Central memory CD8-positive, alpha-beta T cell (primary cell): ENCODE measurements around the gene ADRM1.

Source experiments
- ATAC-seq: fragments of 150-1000 bp; cut with Tn5 transposase; replicated peaks from 2 replicates; pipeline ENCODE4 v1.10.0; 2022; ENCODE audit warnings: mild to moderate bottlenecking, moderate FRiP score, moderate number of reproducible peaks; ENCODE audit not compliant: poor library complexity, severe bottlenecking; ENCODE audit errors: extremely low read depth
- DNase-seq, 2 donors: peaks; one replicate each; pipeline ENCODE4 v3.0.0; 2021; ENCODE audit warnings: low spot score in 2 of 2
- H3K27ac Mint-ChIP-seq: one replicate; pipeline ENCODE4 v1.8.0; 2022; ENCODE audit warnings: low read depth, mild to moderate bottlenecking, moderate library complexity, mixed read lengths
- H3K27me3 Mint-ChIP-seq: one replicate; pipeline ENCODE4 v1.8.0; 2022; ENCODE audit warnings: mixed read lengths
- H3K36me3 Mint-ChIP-seq: one replicate; pipeline ENCODE4 v1.8.0; 2022; ENCODE audit warnings: mild to moderate bottlenecking, moderate library complexity, mixed read lengths; ENCODE audit not compliant: insufficient read depth
- H3K4me1 Mint-ChIP-seq: one replicate; pipeline ENCODE4 v1.8.0; 2022; ENCODE audit warnings: mixed read lengths
- H3K4me3 Mint-ChIP-seq: one replicate; pipeline ENCODE4 v1.8.0; 2022; ENCODE audit warnings: mild to moderate bottlenecking, moderate library complexity, mixed read lengths
- H3K9me3 Mint-ChIP-seq: one replicate; pipeline ENCODE4 v1.8.0; 2022; ENCODE audit warnings: mixed read lengths

The ADRM1 gene

GRCh38 chr20:62293111-62293784 is 9.5 kb upstream of the ADRM1 start:
- Mint-ChIP-seq H3K36me3 (peaks cover 17% of the 10 kb centered on the region), H3K9me3 (no peaks in the 10 kb centered on the region), H3K4me1 (peaks cover 16% of the 10 kb centered on the region), H3K27me3 (no peaks in the 10 kb centered on the region), H3K4me3 (no peak overlapping the region), H3K27ac (no peak overlapping the region)
- DNase-seq (no peak), ATAC-seq (no peak)

- peaks cover 16% of the 10 kb centered on the region for H3K4me1 Mint-ChIP-seq
- no peak overlapping the region for H3K27ac Mint-ChIP-seq
- no peaks in the 10 kb centered on the region for H3K27me3 Mint-ChIP-seq
- DNase-seq (no peak), ATAC-seq (no peak)
- peaks cover 17% of the 10 kb centered on the region for H3K36me3 Mint-ChIP-seq
- H3K9me3 Mint-ChIP-seq: no peaks in the 10 kb centered on the region
- no peak overlapping the region for H3K4me3 Mint-ChIP-seq
Measured at GRCh38 chr20:62293946-62294345, 8.9 kb upstream of the ADRM1 start.

DNA sequence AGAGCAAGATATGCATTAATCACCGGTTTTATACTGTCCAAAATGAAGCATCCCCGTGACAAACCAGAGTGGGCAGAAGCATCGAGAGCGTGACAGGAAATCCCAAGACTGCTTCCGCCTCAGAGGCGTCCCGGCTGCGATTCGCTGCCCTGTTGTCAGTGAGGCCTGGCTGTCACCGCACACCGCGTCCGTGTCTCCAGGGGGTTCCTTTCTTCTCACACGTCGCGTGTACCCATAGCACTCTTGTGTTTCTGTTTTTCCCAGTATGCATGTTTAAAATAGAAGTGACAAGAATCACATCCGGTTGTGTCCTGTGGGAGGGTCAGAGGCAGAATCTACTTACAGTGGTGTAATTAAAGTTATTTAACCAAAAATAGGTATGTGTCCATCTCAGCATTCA is 8.3 kb upstream of the ADRM1 start:
- H3K4me1 Mint-ChIP-seq: peaks cover 16% of the 10 kb centered on the region
- H3K9me3 Mint-ChIP-seq: no peaks in the 10 kb centered on the region
- no peaks in the 10 kb centered on the region for H3K27me3 Mint-ChIP-seq
- no peak overlapping the region for H3K27ac Mint-ChIP-seq
- H3K36me3 Mint-ChIP-seq: peaks cover 17% of the 10 kb centered on the region
- DNase-seq (no peak), ATAC-seq (no peak)
- no peak overlapping the region for H3K4me3 Mint-ChIP-seq

GRCh38 chr20:62296724-62297448 is 5.9 kb upstream of the ADRM1 start:
- Mint-ChIP-seq H3K9me3 (no peaks in the 10 kb centered on the region), H3K27ac (no peak overlapping the region), H3K4me3 (no peak overlapping the region), H3K4me1 (peaks cover 18% of the 10 kb centered on the region), H3K36me3 (peaks cover 17% of the 10 kb centered on the region), H3K27me3 (no peaks in the 10 kb centered on the region)
- no peak for ATAC-seq
- DNase-seq: no peak

- Mint-ChIP-seq H3K4me3 (no peak overlapping the region), H3K36me3 (peaks cover 20% of the 10 kb centered on the region), H3K9me3 (no peaks in the 10 kb centered on the region), H3K4me1 (peaks cover 18% of the 10 kb centered on the region), H3K27me3 (no peaks in the 10 kb centered on the region), H3K27ac (no peak overlapping the region)
- DNase-seq (no peak), ATAC-seq (no peak)
Measured at GRCh38 chr20:62297449-62298227, 5.2 kb upstream of the ADRM1 start.

- ATAC-seq (no peak), DNase-seq (no peak)
- H3K4me3 Mint-ChIP-seq: no peak overlapping the region
- no peaks in the 10 kb centered on the region for H3K9me3 Mint-ChIP-seq
- no peak overlapping the region for H3K27ac Mint-ChIP-seq
- peaks cover 23% of the 10 kb centered on the region for H3K36me3 Mint-ChIP-seq
- H3K4me1 Mint-ChIP-seq: peaks cover 17% of the 10 kb centered on the region
- no peaks in the 10 kb centered on the region for H3K27me3 Mint-ChIP-seq
Measured at GRCh38 chr20:62298577-62299249, 4.1 kb upstream of the ADRM1 start.

DNA sequence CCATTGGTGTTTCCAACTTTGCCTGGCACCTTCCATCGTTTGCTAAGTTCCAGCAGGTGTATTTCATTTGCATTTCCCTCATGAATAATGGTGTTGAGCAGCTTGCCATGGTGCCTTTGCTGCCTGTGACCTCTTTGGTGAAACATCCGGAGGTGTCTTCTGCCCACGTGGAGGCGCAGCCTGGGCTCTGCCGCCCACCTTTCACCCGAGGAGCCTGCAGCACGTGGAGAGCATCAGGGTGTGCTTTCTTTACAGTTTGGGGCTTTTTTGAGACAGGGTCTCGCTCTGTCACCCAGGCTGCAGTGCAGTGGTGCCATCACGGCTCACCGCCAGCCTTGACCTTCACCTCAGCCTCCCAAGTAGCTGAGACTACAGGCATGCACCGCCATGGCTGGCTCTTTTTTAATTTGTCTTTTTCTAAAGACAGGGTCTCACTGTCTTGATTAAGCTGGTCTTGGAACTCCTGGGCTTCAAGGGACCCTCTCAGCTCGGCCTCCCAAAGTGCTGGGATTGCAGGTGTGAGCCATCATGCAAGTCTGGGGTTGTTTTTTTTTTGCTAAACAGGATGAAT is 3.0 kb upstream of the ADRM1 start:
- DNase-seq (no peak), ATAC-seq (no peak)
- peaks cover 20% of the 10 kb centered on the region for H3K36me3 Mint-ChIP-seq
- H3K4me1 Mint-ChIP-seq: peaks cover 26% of the 10 kb centered on the region
- no peaks in the 10 kb centered on the region for H3K9me3 Mint-ChIP-seq
- no peaks in the 10 kb centered on the region for H3K27me3 Mint-ChIP-seq
- H3K4me3 Mint-ChIP-seq: no peak overlapping the region
- peak overlapping the region; percentile 32 for H3K27ac Mint-ChIP-seq

DNA sequence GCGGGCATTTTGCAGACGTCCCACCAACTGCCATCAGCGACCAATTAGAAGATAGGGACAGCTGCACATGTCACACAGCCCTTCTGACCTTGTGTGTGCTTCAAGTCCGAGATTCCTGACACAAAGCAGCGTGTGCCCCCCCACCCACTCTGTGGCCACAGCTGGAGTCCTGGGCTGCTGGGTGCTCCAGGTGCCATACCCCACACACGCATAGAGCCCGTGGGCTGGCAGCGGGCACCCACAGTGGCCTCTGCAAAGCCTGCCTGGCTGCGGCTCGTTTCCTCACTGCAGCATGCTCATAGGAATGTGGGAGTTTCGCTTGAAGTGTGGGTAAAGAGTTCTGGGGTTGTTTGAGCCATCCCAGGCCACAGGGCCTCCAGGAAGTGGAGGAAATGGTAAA is 2.5 kb upstream of the ADRM1 start:
- Mint-ChIP-seq H3K9me3 (no peaks in the 10 kb centered on the region), H3K27me3 (no peaks in the 10 kb centered on the region), H3K4me3 (no peak overlapping the region), H3K27ac (peak overlapping the region; percentile 32), H3K4me1 (peaks cover 26% of the 10 kb centered on the region), H3K36me3 (peaks cover 18% of the 10 kb centered on the region)
- DNase-seq: no peak
- no peak for ATAC-seq

GRCh38 chr20:62301111-62301668 is 1.6 kb upstream of the ADRM1 start:
- DNase-seq: no peak
- Mint-ChIP-seq H3K36me3 (peaks cover 18% of the 10 kb centered on the region), H3K4me1 (peaks cover 30% of the 10 kb centered on the region)

GRCh38 chr20:62301773-62302340 is 940 bp upstream of the ADRM1 start:
- Mint-ChIP-seq H3K27ac (peak overlapping the region; percentile 98), H3K27me3 (no peaks in the 10 kb centered on the region), H3K4me1 (peaks cover 30% of the 10 kb centered on the region), H3K36me3 (peaks cover 21% of the 10 kb centered on the region), H3K9me3 (no peaks in the 10 kb centered on the region), H3K4me3 (peak overlapping the region; percentile 96)
- peak; percentile 68 for ATAC-seq
- DNase-seq: peak; percentile 76 to 82

More at GRCh38 chr20:62301111-62301668, 1.6 kb upstream of the ADRM1 start:
- no peaks in the 10 kb centered on the region for H3K27me3 Mint-ChIP-seq
- H3K27ac Mint-ChIP-seq: peak overlapping the region; percentile 98
- no peaks in the 10 kb centered on the region for H3K9me3 Mint-ChIP-seq
- ATAC-seq: no peak
- peak overlapping the region; percentile 41 for H3K4me3 Mint-ChIP-seq

- H3K36me3 Mint-ChIP-seq: peaks cover 21% of the 10 kb centered on the region
- DNase-seq: no peak
- H3K4me1 Mint-ChIP-seq: peaks cover 30% of the 10 kb centered on the region
- peak overlapping the region; percentile 98 for H3K27ac Mint-ChIP-seq
- no peak for ATAC-seq
- no peaks in the 10 kb centered on the region for H3K27me3 Mint-ChIP-seq
- H3K9me3 Mint-ChIP-seq: no peaks in the 10 kb centered on the region
- H3K4me3 Mint-ChIP-seq: peak overlapping the region; percentile 96
Measured at GRCh38 chr20:62303062-62303339, 204 bp downstream of the ADRM1 start.
